CD4-positive, alpha-beta T cell treated with Interleukin-15 for 4 hours (primary cell): Measurements from ENCODE around the gene CAMTA1.
A peak's percentile ranks its signal among the peaks of the same experiment; 100 is the strongest.

Source experiments
- DNase-seq: peaks from one replicate; pipeline ENCODE4 v3.0.0-alpha.2; 2020; ENCODE audit warnings: low spot score

The CAMTA1 gene

DNA sequence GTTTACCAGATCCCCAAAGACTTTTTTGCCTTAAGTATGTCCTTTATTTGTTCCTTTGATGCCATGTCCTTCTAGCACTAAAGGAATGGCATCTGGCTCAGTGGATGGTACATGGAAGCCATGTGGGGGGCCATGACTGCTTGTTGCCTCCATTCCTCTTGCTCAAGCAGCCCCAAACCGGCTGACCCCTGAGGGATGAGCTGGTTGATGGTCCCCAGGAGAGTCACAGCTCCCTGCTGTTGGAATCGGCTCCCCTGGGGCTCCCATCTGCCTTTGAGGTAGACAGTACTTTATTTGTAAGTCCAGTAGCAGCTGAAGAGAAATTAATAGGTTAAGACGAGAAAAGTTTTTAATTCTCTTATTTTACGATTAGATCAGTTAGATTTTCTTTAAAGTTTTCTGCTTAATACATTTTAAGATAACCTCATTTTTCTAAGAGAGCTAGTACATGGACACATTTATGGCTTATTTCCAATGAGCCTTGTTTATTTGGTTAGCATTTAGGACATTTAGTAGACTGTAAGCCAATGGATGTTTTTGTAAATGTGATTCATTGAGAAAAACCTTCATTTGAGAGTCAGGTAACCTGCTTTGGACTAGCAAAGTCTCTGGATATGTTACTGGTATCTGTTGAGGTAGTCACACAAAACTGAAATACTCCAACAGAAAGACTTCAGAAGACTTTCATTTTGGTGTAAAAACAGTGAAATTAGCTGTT, 88.2 kb downstream of the CAMTA1 start:
- DNase-seq: no peak

DNA sequence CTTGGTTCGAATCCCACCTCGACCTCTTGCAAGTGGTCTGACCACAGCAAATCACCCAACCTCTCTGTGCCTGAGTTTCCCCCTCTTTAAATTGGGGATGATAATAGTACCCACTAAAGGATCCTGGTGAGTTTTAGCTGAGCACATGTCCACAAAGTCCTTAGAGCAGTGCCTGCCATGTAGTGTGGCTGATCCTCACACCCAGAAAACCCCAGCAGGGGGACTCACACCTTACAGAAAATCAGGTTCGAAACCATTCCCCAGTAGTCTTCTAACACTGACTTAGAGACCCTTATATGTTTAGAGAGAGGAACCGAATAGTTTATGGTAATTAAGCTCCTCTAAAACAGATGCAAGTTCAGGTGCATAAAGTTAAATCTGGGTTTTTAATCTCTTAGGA, 89.0 kb downstream of the CAMTA1 start:
- no peak for DNase-seq

DNA sequence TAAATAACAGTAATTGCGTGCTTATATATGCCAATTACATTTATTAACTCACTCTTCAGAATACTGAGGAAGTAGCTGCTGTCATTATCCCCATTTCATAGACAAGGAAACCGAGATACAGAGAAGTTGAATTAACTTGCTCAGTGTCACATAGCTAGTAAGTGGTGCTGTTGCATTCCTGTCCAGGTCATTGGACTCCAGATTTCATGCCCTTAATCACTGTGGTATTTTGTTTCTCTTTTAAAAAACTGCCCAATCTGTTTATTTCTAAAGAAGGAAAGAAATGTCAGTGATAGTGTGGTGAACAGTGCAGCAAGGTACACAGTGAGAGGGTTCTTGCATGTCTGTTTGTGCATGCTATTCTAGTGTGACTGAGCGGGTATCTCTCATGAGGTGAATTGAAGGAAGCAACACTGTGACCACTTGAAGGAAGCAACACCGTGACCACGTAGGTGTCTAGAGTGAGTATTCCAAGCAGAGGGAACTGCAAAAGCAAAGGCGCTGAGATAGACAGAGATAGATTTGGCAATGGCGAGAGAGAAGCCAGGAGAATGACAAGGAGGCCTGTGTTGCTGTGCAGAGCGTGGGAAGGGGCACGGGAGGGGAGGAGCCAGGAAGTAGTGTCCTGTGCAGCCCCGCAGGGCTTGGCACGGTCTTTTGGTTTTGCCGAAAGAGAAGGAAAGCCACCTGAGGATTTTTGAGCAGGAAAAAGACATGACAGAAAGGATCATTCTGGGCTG, 95.9 kb downstream of the CAMTA1 start:
- DNase-seq: no peak

DNA sequence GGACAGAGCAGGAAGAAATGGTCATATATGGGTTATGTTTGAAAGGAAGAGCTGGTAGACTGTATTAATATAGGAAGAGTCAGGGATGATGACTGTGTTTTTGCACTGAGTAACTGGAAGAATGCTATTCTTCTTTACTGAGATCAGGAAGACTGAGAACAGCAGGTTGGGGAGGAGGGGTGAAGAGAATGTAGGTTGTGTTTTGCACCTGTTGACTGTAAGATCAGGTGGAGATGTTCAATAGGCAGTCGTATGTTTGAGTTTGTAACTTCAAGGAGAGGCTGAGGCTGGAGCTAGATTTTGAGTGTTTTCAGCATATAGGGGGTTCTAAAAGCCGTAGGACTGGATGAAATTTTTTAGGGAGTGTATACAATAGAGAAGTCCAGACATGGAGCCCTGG, 97.2 kb downstream of the CAMTA1 start:
- DNase-seq: no peak

DNA sequence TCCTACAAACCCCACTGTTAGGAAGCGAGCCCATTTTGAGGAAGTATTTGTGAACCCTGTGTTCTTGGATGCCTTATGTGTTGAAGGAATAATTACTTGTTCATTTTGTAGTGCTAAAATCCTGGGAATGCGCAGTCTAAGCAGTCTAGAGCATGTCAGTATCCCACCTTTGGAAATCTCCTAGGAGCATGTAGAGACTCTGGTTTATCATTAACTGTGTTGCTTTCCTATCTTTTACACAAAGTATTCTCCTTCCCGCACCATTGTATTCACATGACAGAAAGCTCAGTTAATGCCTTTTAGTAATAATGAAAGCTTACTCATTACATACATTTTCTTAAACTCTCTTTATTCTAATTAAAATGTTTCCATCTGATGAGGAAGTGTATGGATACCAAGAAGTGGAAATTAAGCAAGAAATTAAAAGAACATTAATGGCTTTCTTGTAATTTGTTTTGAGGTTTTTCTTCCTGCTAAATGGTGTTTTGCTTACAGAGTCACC, 99.4 kb downstream of the CAMTA1 start:
- DNase-seq: no peak

DNA sequence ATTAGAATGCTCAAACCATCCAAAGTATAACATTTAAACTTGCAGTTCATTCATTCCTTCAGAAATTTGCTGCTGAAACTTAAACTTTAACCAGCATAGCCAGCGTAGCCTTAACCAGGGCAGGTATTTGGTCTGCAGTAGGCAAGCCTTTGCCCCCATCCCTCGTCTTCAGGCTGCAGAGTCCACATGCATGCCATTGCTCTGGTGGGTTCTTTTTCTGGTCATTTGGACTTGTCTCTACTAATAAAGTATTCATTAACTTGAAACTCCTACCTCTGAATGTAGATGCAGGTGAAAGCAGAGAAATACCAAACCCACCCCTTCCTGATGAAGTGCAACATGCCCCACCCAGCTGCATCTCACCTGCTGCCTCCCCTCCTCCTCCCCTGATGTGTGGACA, 100.2 kb downstream of the CAMTA1 start:
- DNase-seq: no peak

DNA sequence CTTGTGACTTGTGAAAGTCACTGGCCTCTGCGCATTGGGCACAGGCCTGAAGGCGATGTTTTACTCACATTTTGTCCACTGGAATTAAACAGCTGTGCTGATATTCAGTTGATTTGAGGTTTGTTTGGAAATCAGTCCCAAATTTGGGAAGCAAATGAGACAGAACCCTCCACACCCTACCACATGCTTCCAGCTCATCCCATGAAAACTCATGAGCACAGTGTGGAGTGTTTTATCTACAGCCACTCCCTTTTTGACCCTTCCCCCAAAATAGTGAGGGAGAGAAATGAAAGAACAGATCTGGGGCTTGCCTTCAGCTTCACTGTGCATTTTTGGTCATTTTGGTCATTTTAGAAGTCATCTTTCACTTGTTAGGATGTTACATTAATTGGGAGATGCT, 101.3 kb downstream of the CAMTA1 start:
- no peak for DNase-seq

DNA sequence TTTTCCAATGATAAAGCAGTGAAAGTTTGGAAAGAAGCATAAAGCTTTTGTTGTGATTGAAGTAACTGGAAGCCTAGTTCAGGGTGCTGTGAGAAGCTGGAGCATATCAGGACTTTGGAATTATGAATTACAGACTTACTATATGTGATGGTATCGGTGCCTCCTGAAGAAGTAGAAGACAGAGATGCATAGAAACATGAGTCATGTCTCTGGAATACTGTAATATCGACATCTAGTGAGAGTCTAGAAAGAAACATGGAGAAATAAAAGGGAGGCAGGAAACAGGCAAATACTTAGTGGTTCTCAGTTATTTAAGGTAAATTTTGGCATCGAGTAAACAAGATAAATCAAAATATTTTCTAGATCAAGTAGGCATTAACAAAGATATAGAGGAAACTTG, 103.0 kb downstream of the CAMTA1 start:
- no peak for DNase-seq

DNA sequence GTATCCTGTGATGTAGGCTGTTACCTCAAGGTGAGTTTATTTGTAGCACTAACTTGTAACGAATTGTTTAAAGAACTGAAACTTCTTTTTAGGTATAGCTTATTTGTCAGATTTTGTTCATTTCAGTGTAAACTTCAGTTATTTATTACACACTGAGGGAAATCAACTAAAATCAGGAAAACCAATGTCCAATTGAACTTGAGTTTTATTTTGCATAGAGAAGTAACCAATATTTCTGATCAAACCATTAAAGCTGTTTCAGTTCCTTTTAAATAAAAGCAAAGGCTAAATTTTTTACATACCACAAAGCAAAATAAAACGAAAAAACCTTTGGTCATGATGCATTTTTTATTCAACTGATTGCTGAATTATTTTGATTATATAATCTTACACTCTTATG, 103.6 kb downstream of the CAMTA1 start:
- no peak for DNase-seq

DNA sequence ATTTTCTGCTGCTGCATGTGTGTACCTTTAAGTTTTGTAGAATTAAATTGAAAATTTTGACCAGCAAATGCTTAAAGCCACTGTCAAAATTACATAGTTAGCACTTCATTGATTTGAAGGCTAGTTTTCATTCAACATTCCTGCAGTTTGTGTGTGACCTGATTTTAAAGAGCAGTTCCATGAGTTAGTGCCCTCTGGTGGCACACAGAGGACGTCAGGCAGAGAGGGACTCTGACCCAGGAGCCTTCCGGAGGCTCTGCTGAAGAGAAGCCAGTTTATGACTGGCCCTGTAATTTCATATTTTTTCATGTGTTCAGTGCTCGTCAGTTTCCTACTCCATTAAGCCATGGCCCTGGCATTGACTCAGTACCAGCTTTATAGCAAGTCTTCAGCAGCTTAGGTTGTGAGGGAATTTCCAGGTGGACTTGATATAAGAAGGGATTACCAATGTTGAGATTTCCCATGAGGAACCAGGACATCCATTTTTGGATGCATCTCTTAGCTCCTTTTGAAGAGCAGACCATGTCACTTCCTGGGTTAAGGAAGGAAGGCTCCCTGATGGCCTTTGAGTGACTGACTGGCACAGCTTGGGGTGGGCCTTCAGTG, 104.7 kb downstream of the CAMTA1 start:
- peak; percentile 30 for DNase-seq

DNA sequence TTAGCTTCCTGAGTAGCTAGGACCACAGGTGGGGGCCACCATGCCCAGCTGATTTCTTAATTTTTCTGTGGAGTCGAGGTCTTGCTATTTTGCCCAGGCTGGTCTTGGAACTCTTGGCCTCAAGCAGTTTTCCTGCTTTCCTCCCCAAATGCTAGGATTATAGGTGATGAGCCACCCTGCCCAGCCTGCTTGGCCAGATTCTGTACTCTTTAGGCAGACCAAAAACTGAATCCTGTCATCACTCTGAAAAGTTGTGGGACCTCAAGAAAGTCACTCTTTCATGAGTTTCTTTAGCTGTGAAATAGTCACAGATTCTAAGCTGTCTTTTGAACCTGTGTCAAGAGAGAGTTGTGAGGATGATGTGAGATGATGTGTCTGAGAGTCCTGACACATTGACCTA, 105.4 kb downstream of the CAMTA1 start:
- no peak for DNase-seq

DNA sequence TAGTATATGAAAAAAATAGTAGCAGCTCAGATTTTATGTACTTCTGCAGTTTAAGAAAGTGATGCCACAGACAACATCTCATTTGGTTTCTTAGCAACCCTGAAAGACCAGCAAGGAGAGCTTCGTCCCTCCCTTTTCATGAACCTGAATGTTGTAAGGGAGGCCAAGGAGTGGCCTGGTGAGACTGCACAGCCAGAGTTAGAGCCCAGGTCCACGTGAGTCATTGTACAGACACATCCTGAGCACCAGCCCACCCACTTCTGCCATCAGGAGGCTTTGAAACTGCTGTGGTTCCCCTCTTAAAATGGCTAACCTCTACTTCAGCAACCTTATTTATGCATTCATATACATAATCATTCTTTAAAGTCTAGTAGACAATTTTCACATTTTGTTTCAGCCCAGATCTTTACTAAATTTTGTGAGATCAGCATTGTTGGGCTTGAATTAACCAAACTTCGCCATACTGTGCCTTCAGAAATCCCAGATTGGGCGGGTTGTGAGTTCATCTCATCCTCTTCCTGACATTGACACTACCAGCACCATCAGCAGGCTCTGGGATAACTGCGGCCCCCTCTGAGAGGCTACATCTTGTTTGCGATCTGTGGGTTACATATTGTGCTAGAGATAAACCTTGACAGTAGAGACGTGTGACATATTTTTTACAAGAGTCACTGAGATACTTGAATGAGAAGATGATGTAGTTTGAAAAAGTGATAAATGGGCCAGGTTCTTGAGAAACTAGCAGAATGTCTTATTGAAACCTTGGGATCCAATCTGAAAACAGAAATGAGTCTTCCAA, 106.7 kb downstream of the CAMTA1 start:
- no peak for DNase-seq

DNA sequence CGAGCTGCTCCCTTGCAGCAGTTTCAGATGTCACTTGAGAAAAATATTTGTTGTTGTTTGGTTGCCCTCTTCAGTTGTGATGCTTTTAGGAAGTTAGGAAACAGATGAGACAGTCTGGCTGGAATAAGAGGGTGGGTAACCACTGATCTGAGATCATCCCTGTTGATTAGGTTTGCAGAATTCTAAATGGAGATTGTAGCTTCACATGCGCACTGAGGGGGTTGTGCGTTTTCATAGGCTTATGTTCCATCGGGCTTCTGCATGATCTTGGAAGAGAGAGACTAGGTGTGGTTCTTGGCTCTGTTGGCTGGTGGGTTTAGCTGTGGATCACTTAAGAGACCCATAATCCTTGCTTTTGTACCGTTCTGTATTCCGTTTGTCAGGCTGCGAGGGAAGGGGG, 108.1 kb downstream of the CAMTA1 start:
- no peak for DNase-seq

DNA sequence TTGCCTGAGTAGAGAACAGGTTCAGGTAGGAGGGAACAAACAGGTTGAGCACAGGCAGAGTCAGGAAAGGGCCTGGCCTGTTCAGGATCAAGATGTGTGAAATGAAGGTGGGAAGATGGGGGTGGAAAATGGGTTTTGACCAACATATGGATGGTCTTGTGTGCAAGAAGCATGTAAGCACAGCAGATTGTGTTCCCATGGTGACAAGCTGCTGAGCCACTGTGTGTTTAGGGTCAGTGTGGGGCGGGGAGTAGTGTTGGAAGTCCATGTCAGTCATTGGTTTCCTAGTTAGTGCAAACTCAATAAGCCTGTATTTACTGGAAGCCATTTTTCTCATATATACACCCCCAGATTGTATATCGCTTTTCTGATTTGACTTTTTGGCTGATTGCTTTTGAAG, 111.9 kb downstream of the CAMTA1 start:
- no peak for DNase-seq

DNA sequence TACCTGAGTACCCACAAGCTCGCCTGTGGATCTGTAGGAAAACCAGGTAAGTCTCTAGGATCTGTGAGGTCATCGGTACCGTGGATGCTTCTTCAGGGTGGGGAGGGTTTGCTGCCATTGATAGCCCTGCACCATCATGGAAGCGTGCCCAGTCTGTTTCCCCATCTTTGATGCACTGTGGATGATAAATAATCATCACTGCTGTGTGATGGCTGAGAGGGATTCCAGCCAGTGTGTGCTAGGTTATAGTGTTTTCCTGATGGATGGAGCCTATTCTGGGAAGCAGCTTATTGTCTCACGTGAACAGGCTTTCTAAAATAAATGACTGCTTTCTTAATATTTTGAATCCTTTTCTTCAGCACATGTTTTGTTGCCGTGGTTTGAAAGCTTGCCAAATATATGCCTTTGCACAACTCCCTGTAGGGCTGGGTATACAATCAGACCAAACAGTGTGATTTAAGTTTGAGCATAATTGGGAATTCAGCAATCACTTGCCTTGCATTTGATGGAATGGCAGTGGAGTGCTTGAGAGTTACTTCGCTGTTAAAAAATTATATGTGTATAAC, 113.8 kb downstream of the CAMTA1 start:
- DNase-seq: no peak

DNA sequence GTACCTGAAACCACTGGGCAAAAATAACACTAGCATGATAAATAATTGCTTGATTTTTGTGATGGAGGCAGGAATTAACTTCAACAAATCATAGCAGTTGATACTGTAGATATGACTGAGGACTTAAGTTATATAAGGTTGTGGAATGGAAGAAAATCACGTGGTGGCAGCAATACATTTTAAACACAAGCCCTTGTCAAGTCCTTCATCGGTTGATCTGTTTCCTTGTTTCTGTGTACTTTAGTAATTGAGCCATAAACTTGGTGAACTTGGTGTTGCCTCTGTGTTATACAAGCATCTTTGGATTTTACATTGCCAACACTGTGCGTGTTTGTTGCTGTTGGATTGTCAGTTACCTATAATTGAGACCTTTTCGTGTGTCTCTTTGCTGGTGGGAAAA, 114.4 kb downstream of the CAMTA1 start:
- DNase-seq: no peak

DNA sequence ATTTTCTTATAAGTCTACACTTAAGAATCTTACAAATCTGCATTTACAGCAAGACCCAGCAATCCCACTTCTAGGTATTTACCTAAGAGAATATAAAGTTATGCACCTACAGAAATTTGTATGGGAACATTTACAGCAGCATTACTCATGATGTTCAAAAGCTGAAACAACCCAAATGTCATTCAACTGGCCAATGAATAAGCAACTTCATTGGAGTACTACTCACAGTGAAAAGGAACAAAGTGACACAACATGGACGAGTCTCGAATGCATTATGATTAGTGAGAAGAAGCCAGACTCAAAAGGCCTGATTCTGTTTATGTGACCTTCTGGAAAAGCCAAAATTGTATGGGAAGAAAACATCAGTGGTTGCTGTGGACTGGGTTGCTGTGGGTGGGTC, 116.9 kb downstream of the CAMTA1 start:
- no peak for DNase-seq

DNA sequence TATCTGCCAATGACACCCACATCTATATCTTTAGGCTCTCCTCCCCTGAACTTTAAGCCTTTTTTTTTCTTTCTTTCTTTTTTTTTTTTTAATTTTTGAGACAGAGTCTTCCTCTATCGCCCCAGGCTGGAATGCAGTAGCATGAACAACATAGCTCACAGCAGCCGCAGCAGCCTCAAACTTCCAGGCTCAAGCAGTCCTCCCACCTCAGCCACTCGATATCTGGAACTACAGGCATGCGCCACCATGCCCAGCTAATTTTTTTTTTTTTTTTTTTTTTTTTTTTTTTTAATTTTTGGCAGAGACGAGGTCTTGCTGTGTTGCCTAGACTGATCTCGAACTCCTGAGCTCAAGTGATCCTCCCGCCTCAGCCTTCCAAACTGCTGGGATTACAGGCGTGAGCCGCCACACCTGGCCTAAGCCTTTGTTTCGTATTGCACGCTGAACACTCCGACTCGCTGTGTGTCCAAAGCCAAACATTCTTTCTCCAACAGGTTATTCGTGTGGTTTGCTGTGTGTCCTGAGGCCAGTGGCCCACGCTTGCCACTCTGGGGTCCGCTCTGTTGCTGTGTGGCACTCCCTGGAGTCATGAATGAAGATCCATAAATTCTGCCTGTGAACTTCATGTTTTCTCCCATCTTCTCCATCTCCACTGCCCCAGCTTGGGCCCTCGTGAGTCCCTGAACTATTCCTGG, 119.4 kb downstream of the CAMTA1 start:
- no peak for DNase-seq

DNA sequence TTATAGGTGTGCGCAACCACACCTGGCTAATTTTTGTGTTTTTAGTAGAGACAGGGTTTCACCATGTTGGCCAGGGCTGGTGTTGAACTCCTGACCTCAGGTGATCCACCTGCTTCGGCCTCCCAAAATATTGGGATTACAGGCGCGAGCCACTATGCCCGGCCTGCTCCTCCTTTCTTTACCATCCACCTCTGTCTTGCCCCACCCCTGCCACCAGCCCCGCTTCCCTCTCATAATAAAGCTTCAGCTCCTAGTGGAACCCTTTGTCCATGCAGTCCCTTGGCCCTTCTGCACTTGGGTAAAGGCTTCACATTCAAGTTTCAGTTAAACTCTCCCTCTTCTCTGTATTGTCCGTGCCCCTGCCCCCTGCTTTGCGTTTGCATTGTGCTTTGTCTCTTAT, 120.1 kb downstream of the CAMTA1 start:
- DNase-seq: no peak

DNA sequence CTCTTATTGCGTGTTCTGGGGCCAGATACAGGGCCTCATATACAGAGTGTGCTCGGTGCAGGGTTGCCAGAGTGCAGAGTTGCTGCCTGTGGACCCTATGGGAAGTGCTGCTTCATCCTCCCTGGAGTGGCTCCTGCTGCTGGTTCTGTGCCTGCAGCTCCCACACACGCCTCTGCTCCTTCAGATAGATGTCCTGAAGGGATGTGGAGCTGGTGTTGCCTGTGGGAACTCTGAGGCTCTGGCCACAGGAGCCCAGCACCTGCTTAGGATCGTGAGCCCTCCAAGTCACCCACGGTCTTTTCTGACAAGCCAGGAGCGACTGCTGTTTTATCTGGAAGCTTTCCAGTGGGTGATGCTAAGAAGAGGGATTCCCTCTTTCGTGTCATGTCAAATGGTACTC, 120.5 kb downstream of the CAMTA1 start:
- no peak for DNase-seq

DNA sequence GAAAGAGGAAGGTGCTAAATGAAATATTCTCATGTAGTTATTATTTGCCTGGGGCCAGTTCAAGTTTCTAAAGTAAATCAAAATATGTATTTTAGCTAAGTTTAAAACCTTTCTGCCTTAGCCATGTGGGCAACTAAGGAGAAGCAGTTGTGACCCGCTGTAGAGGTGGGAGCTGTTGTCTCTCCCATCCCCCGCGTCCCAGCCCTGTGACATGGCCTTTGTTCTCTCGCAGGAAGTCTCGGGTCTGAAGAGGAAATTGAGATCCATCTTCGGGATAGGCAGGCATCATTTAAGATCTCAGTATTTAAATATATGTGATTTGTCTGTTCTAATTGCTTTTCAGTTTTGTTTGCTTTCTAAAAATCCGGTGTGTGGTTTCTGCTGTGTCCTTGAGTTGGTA, 121.5 kb downstream of the CAMTA1 start:
- no peak for DNase-seq

DNA sequence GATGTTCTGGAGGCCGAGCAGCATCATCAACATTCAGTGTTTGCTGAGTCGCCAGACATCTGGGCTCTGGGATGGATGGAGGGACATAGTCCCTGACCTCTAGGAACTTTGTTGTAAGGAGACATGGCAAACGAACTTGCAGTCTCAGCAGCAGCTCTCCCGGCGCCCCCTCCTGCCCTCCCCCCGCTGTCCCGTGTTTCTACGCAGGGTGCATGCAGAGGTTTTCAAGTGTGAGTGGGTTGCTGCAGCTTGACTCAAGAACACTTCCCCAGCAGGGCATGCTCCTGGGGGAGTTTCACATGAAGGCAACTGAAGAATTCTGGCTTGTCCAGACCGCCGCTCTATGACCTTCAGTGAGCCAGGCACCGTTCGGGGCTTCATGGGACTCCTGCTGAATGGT, 121.9 kb downstream of the CAMTA1 start:
- DNase-seq: no peak
